Fibroblast of lung (primary cell): ENCODE data around the gene HBA2. TPM values are rescaled to one million over a fixed set of nuclear protein-coding genes. Genes with fewer than 3 reads are reported as not detected.
"Not testable (repeated sequence)": the region's sequence is repeated elsewhere in the genome, so short reads cannot be mapped to it uniquely, and the experiment has no call there.

Experiments
- DNase-seq, 2 donors: peaks; one replicate each; pipeline versions ENCODE4 v3.0.0 to v3.0.0-alpha.2; 2010; ENCODE audit warnings: low read depth in 2 of 2
- H2AFZ ChIP-seq: 2 replicates; pipeline ENCODE4 v1.5.1; 2012; ENCODE audit warnings: low read length, control low read depth, inconsistent platforms
- H3K27ac ChIP-seq: 2 replicates; pipeline ENCODE4 v1.5.1; 2011; ENCODE audit warnings: low read length, control low read depth; ENCODE audit not compliant: insufficient read depth
- H3K27me3 ChIP-seq: 2 replicates; pipeline ENCODE4 v1.5.1; 2011; ENCODE audit warnings: mild to moderate bottlenecking, low read length; ENCODE audit not compliant: control insufficient read depth, insufficient read depth
- H3K36me3 ChIP-seq: 2 replicates; pipeline ENCODE4 v1.5.1; 2011; ENCODE audit warnings: low read length; ENCODE audit not compliant: control insufficient read depth, insufficient read depth
- H3K4me1 ChIP-seq: 2 replicates; pipeline ENCODE4 v1.5.1; 2011; ENCODE audit warnings: low read length; ENCODE audit not compliant: control insufficient read depth, insufficient read depth; ENCODE audit errors: extremely low read depth
- H3K4me2 ChIP-seq: 2 replicates; pipeline ENCODE4 v1.5.1; 2011; ENCODE audit warnings: low read length, control low read depth; ENCODE audit not compliant: insufficient read depth; ENCODE audit errors: extremely low read depth
- H3K4me3 ChIP-seq, 4 experiments: fragments of 200-600 bp in 1 of 4; sonication (generic) in 1 of 4; replicated peaks in 1 of 4; 2 replicates each; pipeline ENCODE4 v1.5.1; 2011 to 2016; ENCODE audit warnings: low read length in 4 of 4, low read depth in 3 of 4, mild to moderate bottlenecking in 3 of 4, control low read depth in 2 of 4, inconsistent platforms in 1 of 4, mixed read lengths in 1 of 4; ENCODE audit not compliant: insufficient read depth in 1 of 4; ENCODE audit errors: control extremely low read depth in 1 of 4
- H3K79me2 ChIP-seq: 2 replicates; pipeline ENCODE4 v1.5.1; 2012; ENCODE audit warnings: mild to moderate bottlenecking, low read length, inconsistent platforms; ENCODE audit not compliant: control insufficient read depth, insufficient read depth
- H3K9ac ChIP-seq: 2 replicates; pipeline ENCODE4 v1.5.1; 2011; ENCODE audit warnings: mild to moderate bottlenecking, low read length, control low read depth; ENCODE audit not compliant: insufficient read depth
- H3K9me3 ChIP-seq: 2 replicates; pipeline ENCODE4 v1.5.1; 2012; ENCODE audit warnings: low read depth, low read length; ENCODE audit not compliant: control insufficient read depth, insufficient read depth
- H4K20me1 ChIP-seq: 2 replicates; pipeline ENCODE4 v1.5.1; 2011; ENCODE audit warnings: low read length; ENCODE audit not compliant: control insufficient read depth, insufficient read depth; ENCODE audit errors: extremely low read depth
- EZH2 ChIP-seq: IDR thresholded peaks from 2 replicates; pipeline ENCODE4 v1.5.1; 2012; ENCODE audit warnings: low read length, control low read depth, mild to moderate bottlenecking; ENCODE audit errors: missing control alignments
- polyA plus RNA-seq, 2 donors: library from polyadenylated mRNA; depleted of rRNA in 1 of 2; stranded (reverse) in 1 of 2; unstranded in 1 of 2; fragments of >200 nt; gene quantifications; 2 replicates each; pipeline ENCODE4 v1.2.1, GENCODE V29; 2011 to 2012; ENCODE audit warnings: missing spikeins in 1 of 2
- total RNA-seq: library from RNA; depleted of rRNA; stranded (reverse); fragments of >200 nt; gene quantifications from 2 replicates; pipeline ENCODE4 v1.2.1, GENCODE V29; 2014
- TF ChIP-seq, protein P1 (sequence below), 2 donors: IDR thresholded peaks in 1 of 2; conservative IDR thresholded peaks in 1 of 2; 1 replicate in 1 of 2; 2 replicates in 1 of 2; pipeline ENCODE4 v1.5.1; 2011 to 2012; ENCODE audit warnings: low read length in 2 of 2, control low read depth in 1 of 2, inconsistent platforms in 1 of 2, low read depth in 1 of 2, mild to moderate bottlenecking in 1 of 2

HBA2 gene
- total and polyA plus RNA-seq, 2 donors (not counting 1 experiment from before 2014, with no cell fraction given) = not detected

DNA sequence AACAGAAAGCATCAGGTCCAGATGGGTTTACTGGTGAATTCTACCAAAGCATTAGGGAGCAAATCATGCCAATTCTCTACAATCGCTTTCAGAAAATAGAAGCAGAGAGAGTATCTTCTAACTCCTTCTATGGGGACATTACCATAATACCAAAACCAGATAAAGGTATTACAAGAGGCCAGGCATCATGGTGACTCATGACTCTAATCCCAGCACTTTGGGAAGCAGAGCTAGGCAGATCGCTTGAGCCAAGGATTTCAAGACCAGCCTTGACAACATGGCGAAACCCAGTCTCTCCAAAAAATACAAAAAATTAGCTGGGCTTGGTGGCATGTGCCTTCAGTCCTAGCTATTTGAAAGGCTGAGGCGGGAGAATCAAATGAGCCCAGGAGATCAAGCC is 30.6 kb downstream of the HBA2 start:
- Histone ChIP-seq H3K9ac (no peak overlapping the region), H3K27ac (no peak overlapping the region), H3K36me3 (peaks cover 11% of the 10 kb centered on the region), H3K4me3 (no peak overlapping the region), H3K27me3 (no peaks in the 10 kb centered on the region), H3K9me3 (no peaks in the 10 kb centered on the region), H3K79me2 (no peaks in the 10 kb centered on the region), H4K20me1 (no peaks in the 10 kb centered on the region), H2AFZ (no peak overlapping the region), H3K4me2 (no peak overlapping the region), H3K4me1 (no peaks in the 10 kb centered on the region)
- DNase-seq = no peak
- no peak for TF ChIP-seq EZH2
- TF ChIP-seq, protein P1, sequence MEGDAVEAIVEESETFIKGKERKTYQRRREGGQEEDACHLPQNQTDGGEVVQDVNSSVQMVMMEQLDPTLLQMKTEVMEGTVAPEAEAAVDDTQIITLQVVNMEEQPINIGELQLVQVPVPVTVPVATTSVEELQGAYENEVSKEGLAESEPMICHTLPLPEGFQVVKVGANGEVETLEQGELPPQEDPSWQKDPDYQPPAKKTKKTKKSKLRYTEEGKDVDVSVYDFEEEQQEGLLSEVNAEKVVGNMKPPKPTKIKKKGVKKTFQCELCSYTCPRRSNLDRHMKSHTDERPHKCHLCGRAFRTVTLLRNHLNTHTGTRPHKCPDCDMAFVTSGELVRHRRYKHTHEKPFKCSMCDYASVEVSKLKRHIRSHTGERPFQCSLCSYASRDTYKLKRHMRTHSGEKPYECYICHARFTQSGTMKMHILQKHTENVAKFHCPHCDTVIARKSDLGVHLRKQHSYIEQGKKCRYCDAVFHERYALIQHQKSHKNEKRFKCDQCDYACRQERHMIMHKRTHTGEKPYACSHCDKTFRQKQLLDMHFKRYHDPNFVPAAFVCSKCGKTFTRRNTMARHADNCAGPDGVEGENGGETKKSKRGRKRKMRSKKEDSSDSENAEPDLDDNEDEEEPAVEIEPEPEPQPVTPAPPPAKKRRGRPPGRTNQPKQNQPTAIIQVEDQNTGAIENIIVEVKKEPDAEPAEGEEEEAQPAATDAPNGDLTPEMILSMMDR (conservative IDR thresholded peaks at IDR 0.05 in 1 of 2, IDR thresholded peaks at IDR 0.05 in 1 of 2; ENCODE audit: low read depth in 1 of 2, low read length in 2 of 2) = no peak

DNA sequence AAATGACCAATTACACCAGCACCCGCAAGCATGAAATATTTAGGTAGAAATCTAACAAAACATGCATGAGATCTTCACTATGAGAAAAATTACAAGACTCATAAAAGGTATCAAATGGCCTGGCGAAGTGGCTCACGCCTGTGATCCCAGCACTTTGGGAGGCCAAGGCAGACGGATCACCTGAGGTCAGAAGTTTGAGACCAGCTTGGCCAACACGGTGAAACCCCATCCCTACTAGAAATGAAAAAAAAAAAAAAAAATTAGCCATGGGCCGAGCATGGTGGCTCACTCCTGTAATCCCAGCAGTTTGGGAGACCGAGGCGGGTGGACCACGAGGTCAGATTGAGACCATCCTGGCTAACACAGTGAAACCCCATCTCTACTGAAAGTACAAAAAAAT is 31.4 kb downstream of the HBA2 start:
- not testable (repeated sequence) for H3K79me2 ChIP-seq, H3K4me1 ChIP-seq, H3K9me3 ChIP-seq, DNase-seq, H3K27ac ChIP-seq, H3K4me2 ChIP-seq, H4K20me1 ChIP-seq, H3K4me3 ChIP-seq, H3K27me3 ChIP-seq, H3K9ac ChIP-seq, H2AFZ ChIP-seq
- peaks cover 11% of the 10 kb centered on the region for H3K36me3 ChIP-seq

DNA sequence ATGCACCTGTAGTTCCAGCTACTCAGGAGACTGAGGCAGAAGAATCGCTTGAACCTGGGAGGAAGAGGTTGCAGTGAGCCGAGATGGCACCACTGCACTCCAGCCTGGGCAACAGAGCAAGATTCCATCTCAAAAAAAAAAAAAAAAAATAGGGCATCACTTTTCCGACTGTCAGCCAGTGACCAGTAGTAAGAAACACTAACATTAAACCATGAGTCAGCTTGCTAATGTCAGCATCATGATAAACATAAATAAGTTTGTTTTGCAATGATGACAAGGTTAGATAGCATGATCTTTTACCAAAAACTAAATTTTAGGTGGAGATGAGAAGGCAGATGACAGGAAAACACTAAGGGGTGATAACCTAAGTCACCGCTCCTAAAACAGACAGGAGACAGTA is 36.7 kb downstream of the HBA2 start:
- not testable (repeated sequence) for H3K27ac ChIP-seq, H3K27me3 ChIP-seq, H3K9ac ChIP-seq, DNase-seq, H3K4me1 ChIP-seq, H3K9me3 ChIP-seq, H4K20me1 ChIP-seq, H2AFZ ChIP-seq, H3K4me2 ChIP-seq, H3K4me3 ChIP-seq
- Histone ChIP-seq H3K79me2 (peaks cover 12% of the 10 kb centered on the region), H3K36me3 (peaks cover 11% of the 10 kb centered on the region)

DNA sequence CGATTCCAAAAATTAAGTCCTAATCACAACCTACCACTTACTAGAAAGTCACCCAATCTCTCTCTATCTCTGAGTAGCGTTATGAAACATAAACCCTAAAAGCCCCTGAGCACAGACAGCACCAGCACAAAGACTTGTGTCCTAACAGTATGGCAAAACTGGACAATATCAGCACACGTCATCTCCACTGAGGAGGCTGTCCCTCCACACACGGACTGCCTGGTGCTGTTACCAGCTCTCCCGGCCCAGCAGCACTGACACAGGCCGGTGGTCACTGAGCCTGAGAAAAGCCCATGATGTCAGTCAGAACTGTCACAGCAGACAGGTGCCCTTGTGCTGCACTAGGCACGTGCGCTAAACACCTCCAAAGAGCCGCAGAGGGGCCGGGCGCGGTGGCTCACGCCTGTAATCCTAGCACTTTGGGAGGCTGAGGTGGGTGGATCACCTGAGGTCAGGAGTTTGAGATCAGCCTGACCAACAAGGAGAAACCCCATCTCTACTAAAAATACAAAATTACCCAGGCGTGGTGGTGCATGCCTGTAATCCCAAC is 39.0 kb downstream of the HBA2 start:
- not testable (repeated sequence) for H3K4me3 ChIP-seq, H3K9ac ChIP-seq, H4K20me1 ChIP-seq, H3K4me1 ChIP-seq, H3K27me3 ChIP-seq, DNase-seq, H2AFZ ChIP-seq, H3K9me3 ChIP-seq, H3K36me3 ChIP-seq, H3K4me2 ChIP-seq, H3K27ac ChIP-seq
- H3K79me2 ChIP-seq = peaks cover 16% of the 10 kb centered on the region
